Hematopoietic multipotent progenitor cell treated with erythropoietin and hydrocortisone succinate and interleukin-3 and kit ligand, for 17 days (in vitro differentiated cells): ENCODE results near the gene TNNI2.

Experiments used
- DNase-seq: peaks from one replicate; pipeline ENCODE4 v3.0.0-alpha.2; 2015; ENCODE audit warnings: low spot score

The TNNI2 gene

GRCh38 chr11:1888811-1889210 is 50.0 kb downstream of the TNNI2 start:
- no peak for DNase-seq

- no peak for DNase-seq
Observed at GRCh38 chr11:1889224-1889930, 50.6 kb downstream of the TNNI2 start.

- DNase-seq = no peak
Observed at GRCh38 chr11:1889941-1890855, 51.4 kb downstream of the TNNI2 start.
